T-helper 1 cell treated with Interleukin-12 subunit alpha and Interleukin-12 subunit beta and Interleukin-4 antibody, amounts not matched to agents 30 ng/mL and 1 ng/mL, for 36 hours (primary cell): Measurements from ENCODE around the gene EFS. TPM values are rescaled to one million over a fixed set of nuclear protein-coding genes. Genes with fewer than 3 reads are reported as not detected.
"Not testable (repeated sequence)": the region's sequence is repeated elsewhere in the genome, so short reads cannot be mapped to it uniquely, and the experiment has no call there.

Source experiments
- intact Hi-C: fragments of 100-400 bp; cut with micrococcal nuclease; formaldehyde crosslinking; loops from one replicate; pipeline ENCODE4 v1.15.1; 2024
- total RNA-seq: library from RNA; stranded (reverse); gene quantifications from 2 replicates; pipeline ENCODE4 v1.2.3, GENCODE V29; 2022

EFS gene
- total RNA-seq, 1 donor from 2014 or later: not detected

DNA sequence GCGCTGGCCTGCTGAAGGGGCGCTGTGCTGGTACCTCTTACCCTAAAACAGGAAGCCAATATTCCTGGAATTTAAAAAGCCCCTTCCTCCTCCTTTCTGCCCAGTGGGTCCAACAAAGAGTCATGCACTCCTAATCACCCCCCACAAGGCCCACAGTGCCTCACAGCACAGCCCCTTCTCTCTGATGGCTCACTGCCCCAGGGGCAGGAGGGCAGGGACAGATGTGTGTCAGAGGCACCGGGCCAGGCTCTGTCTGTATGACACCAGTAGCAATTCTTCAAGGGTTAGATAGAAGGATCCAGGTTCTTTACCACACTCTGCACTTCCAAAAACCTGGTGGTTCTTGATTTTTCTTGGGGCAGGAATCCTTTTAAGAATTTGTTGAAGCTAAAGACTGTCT lies 34.2 kb upstream of the EFS start:
- intact Hi-C loops: no loop called here

DNA sequence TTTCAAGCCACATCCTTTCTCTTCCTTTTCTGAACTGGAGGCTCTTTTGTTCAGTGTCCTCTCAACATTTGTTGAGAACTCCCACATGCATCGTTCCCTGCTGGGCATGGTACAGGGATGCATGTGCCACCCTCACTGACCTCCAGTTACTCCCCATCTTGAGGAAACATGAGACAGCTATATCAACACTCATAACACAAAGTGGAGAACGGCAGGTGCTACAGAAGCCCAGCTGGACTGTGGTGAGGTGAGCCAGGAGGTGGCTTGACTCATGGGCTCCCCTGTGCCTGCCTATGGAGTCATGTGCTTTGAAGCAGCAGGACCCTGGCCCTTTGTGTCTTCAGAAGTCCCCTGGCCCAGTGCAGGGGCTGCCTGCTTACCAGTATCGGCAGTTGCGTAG lies 33.4 kb upstream of the EFS start:
- intact Hi-C loops: no loop called here

DNA sequence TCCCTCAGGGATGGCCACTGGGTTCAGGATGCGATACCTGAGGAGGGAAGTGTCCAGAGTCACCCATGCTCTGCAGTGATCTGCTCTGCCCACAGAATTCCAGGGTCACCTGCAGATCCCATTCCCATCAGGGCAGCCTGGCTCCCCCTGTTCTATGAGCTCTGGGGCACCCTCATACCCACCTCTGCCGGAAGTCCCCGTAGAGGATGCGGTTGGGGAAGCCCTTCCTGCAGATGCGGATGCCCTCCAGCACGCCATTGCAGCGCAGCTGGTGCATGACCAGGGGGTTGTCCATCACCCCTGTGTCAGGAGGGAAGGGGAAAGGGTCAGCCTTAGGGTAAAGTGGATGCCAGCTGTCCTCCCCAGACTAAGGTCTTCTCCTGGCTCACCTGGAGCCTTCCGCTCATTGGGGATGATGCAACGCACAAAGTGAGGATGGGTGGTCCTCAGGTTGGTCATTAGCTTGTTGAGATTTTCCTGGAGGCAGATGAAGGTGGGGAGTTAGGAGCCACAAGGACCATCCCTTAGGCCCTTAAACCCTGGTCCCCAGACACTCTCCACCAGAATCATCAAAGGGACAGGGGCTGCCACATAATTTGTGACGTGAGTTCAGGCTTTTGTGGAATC lies 31.9 kb upstream of the EFS start:
- intact Hi-C loops: no loop called here

DNA sequence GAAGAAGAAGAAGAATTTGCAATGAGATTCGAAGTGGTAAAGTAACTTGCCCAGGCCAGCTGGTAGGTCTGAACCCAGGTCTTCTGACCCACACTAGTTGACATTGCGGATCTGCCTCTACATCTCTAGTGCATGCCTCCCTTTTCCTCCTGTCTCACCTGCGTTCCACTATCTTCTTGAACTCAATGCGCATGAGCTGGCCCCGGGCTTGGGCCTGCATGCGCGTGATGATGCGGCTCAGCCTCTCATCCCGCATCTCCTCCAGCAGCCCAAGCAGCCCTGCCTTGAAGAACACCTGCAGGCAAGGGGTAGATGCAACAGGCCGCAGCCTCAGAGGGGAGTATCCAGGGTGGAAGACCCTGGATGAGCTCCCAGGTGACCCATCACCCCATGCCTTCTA lies 31.2 kb upstream of the EFS start:
- intact Hi-C loops: no loop called here

DNA sequence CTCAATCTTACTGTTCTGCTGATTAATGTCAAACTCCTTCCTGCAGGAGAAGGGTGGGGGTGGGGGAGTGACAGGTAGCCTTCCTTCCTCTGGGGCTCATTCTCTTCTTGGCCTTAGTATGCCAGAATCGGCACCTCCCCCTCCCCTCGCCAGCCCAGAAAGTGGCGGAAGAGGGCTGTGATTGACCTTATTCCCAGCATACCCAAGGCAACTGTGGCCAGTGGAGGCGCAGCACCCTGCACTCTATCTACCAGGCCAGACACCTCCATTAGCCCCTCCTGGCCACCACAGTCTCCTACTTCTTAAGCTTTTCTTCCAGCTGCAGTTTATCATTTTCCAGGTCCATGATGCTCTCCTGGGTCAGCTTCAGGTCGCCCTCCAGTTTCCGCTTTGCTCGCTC lies 27.6 kb upstream of the EFS start:
- intact Hi-C loops: no loop called here

DNA sequence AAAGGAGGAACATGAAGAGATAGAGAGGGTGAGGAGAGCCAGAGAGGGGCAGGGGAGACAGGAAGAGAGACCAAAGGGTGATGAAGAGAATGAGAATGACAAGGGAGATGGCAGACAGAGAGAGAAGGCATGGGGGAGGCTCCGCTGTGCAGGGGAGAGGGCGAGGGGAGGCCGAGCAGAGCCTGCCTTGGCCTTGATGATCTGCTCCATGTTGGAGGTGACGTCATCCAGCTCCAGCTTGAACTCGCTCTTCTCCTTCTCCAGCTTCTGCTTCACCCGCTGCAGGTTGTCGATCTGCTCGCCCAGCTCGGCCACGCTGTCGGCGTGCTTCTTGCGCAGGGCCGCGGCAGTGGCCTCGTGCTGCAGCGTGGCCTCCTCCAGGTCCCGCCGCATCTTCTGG lies 24.9 kb upstream of the EFS start:
- intact Hi-C loops: not testable (repeated sequence)

DNA sequence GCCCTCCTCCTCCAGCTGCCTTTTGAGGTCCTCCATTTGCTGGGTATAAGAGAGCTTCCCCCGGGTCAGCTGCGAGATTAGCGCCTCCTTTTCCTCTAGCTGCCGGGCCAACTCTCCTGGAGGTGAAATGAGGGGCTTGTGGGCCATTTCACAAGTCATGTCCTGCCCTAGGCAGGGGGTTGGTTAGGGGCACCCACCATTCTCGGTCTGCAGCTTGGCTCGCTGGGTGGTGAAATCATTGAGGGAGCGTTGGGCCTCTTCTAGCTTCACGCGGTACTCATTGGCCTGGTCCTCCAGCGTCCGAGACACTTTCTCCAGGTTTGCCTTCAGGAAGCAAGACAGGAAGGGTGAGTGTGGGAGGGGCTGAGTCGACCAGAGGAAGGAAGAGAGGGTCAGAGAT lies 24.4 kb upstream of the EFS start:
- intact Hi-C loops: no loop called here

DNA sequence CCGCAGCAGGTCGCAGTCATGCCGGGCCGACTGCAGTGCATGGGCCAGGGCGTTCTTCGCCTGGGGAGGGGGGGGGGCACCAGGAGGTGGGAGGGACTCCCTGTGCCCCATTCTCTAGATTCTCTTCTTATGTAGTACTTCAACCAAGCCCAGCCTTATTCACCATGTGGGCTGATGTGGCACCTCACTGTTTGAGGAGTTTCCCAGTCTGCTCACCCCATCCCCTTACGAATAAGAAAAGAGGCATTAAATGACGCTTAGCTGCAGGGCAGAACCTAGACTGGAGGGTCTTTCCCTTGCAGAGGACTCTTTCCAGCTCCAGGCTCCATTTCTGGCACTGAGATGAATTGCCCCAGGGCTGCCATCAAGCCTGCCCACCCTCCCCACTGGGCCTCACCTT lies 24.0 kb upstream of the EFS start:
- intact Hi-C loops: no loop called here

DNA sequence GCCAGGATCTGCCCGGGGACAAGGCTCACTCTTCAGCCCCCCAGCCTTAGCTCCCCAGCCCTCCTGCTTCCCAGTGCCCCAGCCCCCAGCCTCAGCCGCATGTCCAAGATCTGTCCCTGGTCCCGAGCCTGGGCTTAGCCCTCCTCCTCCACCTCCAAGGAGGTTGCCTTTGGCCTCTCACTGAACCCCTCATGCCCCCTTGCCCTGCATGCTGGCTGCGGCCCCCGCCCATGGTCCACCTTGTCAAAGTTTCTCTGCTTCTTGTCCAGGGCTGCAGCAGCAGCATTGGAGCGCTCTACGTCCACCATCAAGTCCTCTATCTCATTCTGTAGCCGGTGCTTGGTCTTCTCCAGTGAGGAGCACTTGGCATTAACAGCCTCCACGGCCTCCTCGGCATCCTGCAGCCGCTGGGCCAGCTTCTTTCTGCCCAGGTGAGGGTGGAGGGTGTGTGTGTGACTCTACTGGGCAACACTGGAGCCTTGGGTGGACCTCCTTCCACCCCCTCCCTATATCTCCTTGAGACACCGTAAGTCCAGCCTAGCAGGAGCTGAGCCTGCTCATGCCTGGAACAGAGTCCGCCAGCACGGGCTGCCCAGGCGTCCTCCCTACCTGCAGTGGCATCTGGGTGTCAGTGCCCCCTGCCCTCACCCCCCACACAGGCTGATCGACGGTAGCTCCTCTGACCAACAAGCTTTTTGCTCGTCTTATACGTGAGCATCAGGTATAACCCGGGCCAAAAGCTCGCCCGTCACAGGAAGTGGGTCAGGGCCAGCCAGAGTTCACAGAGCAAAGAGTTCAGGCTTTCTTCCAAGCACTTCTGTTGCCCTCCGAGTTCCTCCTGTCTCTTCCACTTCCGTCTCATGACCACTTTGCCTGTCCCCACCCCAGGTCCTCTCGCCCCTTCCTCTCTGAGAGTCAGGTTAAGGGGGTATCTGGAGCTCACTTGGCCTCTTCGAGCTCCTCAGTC lies 23.2 kb upstream of the EFS start:
- intact Hi-C loops: no loop called here

DNA sequence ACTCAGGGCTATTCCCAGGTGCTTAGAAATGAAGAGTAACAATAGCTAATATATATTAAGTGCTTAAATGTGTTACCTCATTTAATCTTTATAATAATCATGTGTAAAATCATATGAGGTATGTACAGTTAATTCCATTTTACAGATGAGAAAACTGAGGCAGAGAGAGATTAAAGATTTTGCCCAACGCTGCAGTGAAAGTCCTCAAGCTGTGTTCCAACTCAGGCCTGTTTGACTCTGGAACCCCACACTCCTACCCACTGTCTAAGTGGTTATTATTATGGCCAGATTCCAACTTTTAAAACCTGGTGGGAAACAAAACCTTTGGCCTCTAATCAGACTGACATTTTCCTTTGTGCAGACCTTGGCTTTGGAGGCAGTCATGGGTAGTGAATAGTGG lies 22.0 kb upstream of the EFS start:
- intact Hi-C loops: no loop called here

DNA sequence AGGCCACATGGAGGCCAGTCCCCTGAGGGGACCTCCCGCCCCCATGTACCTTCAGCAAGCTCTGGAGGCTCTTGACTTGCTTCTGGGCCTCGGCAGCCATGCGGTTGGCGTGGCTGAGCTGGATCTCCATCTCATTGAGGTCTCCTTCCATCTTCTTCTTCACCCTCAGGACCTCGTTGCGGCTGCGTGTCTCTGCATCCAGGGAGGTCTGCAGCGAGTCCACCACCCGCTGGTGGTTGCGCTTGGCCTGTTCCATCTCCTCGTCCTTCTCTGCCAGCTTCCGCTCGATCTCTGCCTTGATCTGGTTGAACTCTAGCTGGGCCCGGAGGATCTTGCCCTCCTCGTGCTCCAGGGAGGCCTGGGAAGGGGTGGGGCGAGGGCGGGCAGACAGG lies 21.3 kb upstream of the EFS start:
- intact Hi-C loops: not testable (repeated sequence)

DNA sequence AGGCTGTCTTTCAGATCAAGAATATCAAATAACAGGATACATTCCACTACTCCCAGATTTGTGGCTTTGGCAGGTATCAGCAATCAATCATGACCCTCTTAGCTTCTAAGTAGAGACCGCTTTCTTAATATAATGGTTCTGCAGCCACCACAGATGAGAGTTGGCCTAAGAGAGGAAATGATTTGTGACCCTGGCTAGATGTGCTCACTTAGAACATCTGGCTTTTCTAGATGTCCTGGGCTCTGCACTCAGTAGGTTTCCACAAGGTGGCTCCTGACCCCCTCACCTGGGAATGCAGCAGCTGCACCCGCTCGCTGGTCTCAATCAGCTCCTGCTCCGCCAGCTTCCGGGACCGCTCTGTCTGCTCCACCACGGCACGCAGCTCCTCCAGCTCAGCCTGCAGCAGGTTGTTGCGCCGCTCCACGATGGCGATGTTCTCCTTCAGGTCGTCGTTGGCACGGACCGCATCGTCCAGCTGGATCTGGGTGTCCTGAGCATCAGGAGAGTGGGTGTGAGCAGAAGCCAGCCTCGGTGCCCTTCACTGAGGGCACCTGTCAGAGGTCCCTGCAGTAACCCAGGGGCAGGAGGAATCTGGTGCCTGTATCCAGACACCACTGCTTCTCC lies 20.8 kb upstream of the EFS start:
- intact Hi-C loops: no loop called here

DNA sequence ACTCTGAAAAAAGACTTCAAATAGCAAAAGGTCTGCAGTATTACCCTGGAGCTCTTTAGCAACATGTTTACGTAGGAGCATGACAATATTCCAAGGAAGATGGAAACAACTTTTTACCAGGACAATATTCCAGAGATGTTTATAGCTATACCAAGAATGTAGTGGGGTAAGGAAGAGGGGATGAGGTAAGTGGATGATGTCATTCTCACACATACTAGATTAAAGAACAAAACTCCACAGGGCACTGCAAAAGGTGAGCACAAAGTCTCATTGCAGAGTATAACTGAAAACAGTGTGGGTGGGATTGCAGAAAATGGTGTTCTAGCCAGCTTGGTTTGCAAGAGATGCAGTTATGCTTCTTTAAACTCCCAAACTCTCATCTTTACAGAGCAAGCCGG lies 20.3 kb upstream of the EFS start:
- intact Hi-C loops: no loop called here

DNA sequence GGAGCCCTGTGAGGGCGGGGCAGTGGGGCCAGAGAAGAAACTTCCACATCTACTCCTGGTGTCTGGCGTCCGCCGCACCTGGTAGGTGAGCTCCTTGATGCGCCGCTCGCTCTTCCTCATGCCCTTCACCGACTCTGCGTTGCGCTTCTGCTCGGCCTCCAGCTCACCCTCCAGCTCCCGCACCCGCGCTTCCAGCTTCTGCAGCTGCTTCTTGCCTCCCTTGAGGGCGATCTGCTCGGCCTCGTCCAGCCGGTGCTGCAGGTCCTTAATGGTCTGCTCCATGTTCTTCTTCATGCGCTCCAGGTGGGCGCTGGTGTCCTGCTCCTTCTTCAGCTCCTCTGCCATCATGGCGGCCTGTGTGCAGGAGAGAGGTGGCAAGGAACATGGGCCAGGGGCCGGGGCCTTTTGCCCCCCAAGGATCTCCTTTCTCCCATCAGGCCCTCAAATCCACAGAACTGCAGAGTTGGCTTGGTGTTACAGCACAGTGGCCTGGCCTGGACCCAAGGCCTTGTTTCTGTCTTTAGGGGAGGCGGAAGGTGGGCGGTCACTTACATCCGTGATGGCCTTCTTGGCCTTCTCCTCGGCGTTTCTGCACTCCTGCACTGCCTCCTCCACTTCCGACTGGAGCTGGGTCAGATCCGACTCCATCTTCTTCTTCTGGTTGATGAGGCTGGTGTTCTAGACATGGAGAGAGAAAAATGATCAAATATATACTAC lies 19.6 kb upstream of the EFS start:
- intact Hi-C loops: no loop called here

DNA sequence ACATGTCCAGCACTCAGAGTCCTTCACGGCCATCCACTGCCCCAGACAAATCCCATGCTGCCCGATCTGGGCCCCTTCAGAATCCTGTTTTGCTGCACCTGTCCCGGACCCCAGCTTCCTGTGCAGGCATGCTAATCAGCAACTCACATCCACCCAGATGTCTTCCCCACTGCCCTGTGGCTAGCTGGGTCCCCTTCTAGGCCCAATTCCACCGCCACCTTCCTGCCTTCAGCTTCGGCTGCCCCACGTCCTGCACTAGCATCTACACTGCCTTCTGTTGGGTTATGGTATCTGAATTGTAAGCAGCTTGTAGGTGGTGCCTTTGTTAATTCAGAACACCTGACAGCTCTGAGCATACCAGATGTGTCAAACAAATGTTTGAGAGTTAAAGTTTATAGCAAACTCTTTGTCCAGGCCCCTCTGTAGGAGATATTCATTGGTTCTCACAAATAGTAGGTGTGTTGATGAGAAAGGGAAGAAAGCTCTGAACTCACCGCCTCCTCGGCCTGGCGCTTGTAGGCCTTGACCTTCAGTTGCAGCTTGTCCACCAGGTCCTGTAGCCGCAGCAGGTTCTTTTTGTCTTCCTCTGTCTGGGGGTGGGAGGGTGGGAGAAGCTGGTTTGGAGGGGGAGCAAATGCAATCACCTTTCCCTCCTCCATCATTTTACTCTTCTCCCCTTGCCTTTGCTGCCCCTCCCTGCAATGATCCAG lies 17.9 kb upstream of the EFS start:
- intact Hi-C loops: no loop called here

DNA sequence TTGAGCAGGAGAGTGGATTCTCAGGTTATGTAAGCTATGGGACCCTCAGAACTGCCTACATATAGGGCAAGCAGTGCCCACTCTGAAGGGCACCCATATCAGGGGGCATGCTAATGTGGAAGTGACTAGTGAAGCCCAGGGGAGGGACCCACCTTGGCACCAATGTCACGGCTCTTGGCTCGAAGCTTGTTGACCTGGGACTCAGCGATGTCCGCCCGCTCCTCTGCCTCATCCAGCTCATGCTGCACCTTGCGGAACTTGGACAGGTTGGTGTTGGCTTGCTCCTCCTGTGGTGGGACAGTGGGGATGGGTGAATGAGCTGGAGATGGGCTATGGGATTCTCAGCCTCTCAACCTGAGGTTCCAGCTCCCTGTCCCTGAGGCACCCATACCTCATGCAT lies 17.3 kb upstream of the EFS start:
- intact Hi-C loops: no loop called here

DNA sequence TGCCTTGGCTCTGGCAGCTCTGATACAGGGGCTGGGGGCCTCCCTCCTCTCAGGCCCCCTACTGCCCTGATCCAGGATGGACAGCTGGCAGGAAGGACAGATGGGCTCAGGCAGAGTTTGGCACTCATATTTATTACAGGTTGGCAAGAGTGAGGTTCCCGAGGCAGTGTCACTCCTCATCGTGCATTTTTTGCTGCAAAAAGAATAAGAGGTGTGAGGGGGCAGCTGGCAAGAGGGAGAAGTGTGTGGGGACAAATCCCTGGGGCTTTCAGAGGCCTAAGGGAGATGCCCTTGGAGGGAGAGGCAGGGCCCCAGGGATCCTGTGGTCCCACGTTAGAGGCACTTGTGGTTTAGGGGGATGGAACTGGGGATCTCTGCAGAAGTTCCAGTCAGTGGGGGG lies 16.9 kb upstream of the EFS start:
- intact Hi-C loops: no loop called here

DNA sequence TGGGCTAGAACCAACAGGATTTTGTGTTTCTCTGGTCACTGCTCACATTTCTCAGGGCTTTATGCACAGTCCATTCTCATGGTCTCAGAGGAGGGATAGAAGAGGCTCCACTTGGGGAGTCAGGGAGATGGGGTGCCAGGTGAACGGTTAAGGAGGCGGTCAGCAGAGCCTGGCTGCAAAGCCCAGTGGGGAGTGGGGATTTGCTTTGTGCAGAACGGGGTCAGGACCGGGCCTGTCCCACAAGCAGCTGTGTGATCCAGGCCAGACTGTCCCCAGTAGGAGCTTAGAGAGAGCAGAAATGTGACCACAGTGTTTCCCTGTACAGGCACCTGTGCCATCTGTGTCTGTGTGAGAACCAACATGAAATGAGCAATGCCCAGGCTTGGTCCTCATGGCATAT lies 16.0 kb upstream of the EFS start:
- intact Hi-C loops: loop anchor here (1.0 kb wide), 3 partner anchors 53 to 261 kb away; no protein-coding TSS in a partner anchor

DNA sequence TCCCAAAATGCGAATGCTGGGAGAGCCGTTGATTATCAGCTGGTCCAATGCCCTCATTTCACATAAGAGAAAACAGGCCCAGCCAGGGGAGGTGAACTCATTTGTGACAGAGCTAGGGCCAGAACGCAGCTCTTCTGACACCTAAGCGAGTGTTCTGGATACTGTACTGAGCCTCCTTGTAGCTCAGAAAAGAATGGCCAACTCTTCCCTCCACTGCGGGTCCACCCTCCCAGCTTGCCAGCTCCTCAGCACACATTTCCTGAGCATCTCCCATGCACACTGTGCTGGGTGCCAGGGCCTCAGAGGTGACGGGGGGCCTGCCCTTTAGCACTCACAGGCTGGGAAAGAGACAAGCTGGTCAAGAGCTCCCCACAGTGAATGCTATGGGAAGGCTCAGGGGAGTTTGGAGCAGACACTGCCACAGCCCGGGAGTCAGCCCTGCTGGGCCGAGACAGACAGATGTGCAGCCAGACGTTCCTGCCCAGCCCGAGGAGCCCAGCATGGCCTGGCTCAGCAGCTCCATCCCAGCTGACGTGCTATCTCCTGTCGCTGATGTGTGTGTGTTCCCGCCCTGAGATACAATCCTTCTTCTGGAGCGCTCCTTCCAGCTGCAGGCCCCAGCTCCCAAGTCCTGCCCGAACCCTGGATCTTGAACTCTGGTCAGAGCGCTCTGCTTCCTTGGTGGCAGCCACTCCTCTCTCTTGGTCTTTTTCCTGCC lies 15.4 kb upstream of the EFS start:
- intact Hi-C loops: loop anchor here (1.0 kb wide), 3 partner anchors 52 to 260 kb away; no protein-coding TSS in a partner anchor
